ENCODE measurements around the gene ERVFRD-1. TPM values are rescaled to one million over a fixed set of nuclear protein-coding genes. Genes with fewer than 3 reads are reported as not detected.

The ERVFRD-1 gene
- total RNA-seq (2022; extraction: Qiagen RNA extraction; ENCODE audit: low read depth) = not detected in 5 replicates

DNA sequence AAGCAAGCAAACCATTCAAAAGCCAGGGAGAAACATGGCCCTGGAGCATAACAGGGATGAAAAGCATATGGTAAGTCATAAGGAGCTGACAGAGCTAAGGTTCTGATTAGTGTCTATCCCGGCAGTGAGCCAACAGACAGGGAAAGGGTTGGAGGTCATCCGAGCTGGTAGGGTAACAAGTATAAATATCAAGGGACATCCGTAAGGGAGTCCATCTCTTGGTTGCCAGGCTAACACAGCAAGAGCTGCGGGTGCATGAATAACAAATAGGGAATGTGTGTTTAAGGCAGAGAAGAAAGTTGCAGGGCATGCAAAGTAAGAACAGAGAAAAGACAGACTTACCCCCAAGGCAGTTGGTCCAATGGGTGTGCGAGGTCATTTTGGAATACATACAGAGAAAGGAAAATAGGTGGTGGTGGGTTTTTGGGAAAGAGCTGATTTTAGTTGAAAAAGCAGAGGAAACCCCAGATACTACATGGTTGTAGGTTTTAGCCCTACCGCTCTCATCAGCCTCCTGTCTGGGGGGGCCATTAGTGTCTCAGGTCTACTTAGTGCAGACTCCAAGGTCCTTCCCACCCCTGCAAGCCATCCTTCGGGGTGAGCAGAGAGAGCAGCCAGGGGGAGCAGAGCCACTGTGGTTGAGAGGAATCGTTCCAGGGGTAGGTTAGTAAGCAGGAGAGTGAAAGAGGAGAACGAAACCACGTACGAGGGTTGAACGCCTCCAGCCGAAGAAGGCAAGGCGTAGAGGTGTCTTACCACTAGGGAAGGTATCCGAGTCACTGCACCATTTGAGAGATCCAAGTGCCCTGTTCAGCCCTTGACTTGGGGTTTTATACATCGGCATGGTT is at the start of gene ERVFRD-1:
TSS of gene ERVFRD-1 (minus strand) at position 805 of the 848 bp plus-strand sequence. CDS start 6,415 bp downstream, outside the sequence.

GRCh38 chr6:11093626-11094410 is 17.7 kb downstream of the ERVFRD-1 start, which contains the start of gene SMIM13:
TSS of gene SMIM13 (plus strand) at chr6:11093834. CDS start at chr6:11094314, 480 bp downstream.

Other genes with a start within 250 kb of the ERVFRD-1 start
- not detected in 5 replicates for gene GCM2, start 229.7 kb downstream of the ERVFRD-1 start, total RNA-seq (2022; extraction: Qiagen RNA extraction; ENCODE audit: low read depth)
- 2.8 to 3.6 TPM (median 3.1 TPM) in 5 replicates for gene SYCP2L, start 224.7 kb downstream of the ERVFRD-1 start, total RNA-seq (2022; extraction: Qiagen RNA extraction; ENCODE audit: low read depth)
- gene ELOVL2, start 67.4 kb downstream of the ERVFRD-1 start, total RNA-seq (2022; extraction: Qiagen RNA extraction; ENCODE audit: low read depth) = 6.6 to 7.5 TPM (median 6.9 TPM) in 5 replicates
- 13.8 to 16.8 TPM (median 16.2 TPM) in 5 replicates for gene SMIM13, start 17.9 kb downstream of the ERVFRD-1 start, total RNA-seq (2022; extraction: Qiagen RNA extraction; ENCODE audit: low read depth)
- gene NEDD9, start 120.9 kb upstream of the ERVFRD-1 start, total RNA-seq (2022; extraction: Qiagen RNA extraction; ENCODE audit: low read depth) = 29.8 to 40.9 TPM (median 36.4 TPM) in 5 replicates